DMS79 treated with DMSO at 0.1 percent for 48 hours (cell line): Measurements from ENCODE around the gene AMBP.
"Not testable (repeated sequence)": the region's sequence is repeated elsewhere in the genome, so short reads cannot be mapped to it uniquely, and the experiment has no call there.

ENCODE experiments used
- DNase-seq: peaks from one replicate; lab custom pipeline; 2025; lab: John Stamatoyannopoulos, UW

The AMBP gene

DNA sequence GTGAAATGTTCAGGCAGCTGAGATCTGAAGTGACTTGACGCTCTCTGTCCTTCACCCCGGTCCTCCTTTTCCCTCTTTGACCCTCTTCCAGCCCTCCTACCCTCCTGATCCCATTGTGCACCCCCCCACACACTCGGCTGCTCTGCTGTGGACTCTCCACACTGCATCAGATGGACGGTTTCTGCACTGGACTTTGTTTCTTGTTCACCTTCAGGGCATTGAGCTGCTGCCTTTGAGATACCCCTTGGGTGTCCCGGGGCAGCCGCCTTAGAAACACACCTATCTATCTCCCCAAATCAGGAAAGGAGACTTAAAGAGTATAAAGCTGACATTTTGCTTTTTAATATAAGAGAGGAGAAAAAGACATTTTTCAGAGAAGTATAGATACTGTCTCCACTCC is 27.5 kb downstream of the AMBP start:
- DNase-seq, result no peak

DNA sequence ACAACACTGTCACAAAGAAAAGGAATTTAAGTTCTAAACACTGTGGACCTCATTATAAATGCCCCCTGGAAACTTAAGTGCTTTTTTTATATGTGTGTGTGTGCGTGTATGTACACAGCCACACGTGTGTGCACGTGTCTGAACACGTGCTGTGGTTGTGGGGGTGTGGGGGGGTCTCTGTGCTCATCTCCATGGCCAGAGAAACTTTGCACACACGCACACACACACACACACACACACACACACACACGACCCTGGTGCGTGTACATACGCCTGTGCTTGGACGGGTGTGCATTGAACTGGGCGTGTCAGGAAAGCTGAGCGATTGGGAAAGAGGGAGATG is 27.9 kb downstream of the AMBP start:
- DNase-seq, result no peak

DNA sequence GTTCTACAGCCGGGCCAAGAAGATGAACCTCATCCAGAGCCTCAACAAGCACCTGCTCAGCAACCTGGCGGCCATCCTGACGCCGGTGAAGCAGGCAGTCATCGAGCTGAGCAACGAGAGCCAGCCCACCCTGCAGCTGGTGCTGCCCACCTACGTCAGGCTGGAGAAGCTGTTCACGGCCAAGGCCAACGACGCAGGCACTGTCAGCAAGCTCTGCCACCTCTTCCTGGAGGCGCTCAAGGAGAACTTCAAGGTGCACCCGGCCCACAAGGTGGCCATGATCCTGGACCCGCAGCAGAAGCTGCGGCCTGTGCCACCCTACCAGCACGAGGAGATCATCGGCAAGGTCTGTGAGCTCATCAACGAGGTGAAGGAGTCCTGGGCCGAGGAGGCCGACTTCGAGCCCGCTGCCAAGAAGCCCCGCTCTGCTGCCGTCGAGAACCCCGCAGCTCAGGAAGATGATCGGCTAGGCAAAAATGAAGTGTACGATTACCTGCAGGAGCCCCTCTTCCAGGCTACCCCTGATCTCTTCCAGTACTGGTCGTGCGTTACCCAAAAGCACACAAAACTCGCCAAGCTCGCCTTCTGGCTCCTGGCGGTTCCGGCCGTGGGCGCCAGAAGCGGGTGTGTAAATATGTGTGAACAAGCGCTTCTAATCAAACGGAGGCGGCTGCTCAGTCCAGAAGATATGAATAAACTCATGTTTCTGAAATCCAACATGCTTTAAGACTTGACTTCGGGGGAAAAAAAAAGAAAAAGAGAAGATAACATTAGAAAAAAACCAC is 28.5 kb downstream of the AMBP start:
- DNase-seq, result no peak

DNA sequence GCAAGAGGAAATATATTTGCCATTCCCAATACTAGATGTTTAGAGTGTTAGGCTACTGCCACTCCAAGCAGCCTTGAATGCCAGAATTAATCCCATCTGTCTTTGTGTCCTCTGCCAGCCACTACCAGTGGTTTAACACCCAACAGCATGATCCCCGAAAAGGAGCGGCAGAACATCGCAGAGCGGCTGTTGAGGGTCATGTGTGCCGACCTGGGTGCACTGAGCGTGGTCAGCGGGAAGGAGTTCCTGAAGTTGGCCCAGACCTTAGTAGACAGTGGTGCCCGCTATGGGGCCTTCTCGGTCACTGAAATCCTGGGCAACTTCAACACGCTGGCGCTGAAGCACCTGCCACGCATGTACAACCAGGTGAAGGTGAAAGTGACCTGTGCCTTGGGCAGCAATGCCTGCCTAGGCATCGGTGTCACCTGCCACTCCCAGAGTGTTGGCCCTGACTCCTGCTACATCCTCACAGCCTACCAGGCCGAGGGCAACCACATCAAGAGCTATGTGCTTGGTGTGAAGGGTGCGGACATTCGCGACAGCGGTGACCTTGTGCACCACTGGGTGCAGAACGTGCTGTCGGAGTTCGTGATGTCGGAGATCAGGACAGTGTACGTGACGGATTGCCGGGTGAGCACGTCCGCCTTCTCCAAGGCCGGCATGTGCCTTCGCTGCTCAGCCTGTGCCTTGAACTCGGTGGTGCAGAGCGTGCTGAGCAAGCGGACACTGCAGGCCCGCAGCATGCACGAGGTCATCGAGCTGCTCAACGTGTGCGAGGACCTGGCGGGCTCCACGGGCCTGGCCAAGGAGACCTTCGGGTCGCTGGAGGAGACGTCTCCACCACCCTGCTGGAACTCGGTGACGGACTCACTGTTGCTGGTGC is 29.3 kb downstream of the AMBP start:
- no peak for DNase-seq

DNA sequence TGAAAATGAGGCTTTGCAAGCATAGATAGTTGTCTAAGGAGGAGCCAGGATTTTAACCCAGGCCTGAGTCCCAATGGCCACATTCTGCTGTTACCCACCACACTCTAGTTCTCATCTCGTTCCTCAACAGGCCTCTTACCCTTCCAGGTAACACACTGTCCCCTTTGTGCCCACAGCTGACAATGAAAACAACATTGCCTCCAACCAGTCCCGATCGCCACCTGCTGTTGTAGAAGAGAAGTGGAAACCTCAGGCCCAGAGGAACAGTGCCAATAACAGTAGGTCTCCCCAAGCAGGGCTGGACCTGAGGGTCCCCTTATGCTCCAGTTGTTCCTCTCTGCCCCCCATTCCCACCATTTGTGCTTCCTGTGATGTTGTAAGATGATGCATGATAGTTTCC is 30.4 kb downstream of the AMBP start:
- DNase-seq, result no peak

DNA sequence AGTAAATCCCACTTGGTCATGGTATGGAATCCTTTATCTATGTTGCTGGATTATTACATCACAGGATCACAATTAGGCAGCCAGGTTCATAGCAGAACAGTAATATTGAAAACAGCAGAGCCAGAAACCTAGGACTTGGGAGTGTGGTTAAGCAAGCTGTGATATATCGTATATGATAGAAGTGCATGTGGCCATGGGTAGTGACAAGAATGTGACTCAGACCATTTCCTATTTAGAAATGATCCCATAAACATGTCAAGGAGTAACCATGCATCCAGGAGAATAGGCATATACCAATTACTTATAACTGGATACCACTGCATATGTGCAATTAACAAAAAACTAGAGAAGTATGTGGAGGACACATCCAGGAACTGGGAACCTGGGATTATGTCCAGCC is 31.2 kb downstream of the AMBP start:
- no peak for DNase-seq

DNA sequence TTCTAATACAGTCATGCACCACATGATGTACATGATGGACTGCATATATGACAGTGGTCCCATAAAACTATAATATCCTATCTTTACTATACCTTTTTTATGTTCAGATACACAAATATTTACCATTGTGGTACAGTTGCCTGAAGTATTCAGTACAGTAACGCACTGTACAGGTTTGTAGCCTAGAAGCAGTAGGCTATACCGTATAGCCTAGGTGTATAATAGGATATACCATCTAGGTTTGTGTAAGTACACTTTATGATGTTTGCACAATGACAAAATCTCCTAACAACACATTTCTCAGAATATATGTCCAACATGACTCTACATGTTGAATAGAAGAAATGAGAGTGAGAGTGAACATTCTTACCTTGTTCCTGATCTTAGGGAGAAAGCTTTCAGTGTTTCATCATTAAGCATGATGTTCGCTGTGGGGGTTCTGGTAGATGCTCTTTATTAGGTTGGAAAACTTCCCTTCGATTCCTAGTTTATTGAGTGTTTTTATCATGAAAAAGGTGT is 31.8 kb downstream of the AMBP start:
- DNase-seq, result no peak

DNA sequence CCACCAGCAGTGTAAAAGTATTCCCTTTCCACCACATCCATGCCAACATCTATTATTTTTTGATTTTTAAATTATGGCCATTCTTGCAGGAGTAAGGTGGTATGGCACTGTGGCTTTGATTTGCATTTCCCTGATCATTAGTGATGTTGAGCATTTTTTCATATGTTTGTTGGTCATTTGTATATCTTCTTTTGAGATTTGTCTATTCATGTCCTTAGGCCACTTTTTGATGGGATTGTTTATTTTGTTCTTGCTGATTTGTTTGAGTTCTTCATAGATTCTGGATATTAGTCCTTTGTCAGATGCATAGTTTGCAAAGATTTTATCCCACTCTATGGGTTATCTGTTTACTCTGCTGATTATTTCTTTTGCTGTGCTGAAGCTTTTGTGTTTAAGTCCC is 34.4 kb downstream of the AMBP start:
- not testable (repeated sequence) for DNase-seq

DNA sequence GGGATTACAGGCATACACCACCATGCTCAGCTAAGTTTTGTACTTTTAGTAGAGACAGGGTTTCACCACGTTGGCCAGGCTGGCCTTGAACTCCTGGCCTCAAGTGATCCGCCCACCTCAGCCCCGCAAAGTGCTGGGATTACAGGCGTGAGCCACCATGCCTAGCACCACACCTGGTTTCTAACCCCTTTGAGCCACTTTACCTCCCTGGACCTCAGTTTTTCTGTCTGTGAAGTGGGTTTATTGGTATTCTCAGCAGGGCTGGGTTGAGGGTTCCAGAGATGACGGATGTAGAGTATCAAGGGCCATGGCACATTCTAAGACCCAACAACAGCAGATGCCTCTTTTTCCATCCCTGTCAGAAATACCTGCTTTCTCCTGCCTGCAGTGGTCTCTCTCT is 38.6 kb downstream of the AMBP start:
- DNase-seq, result no peak

DNA sequence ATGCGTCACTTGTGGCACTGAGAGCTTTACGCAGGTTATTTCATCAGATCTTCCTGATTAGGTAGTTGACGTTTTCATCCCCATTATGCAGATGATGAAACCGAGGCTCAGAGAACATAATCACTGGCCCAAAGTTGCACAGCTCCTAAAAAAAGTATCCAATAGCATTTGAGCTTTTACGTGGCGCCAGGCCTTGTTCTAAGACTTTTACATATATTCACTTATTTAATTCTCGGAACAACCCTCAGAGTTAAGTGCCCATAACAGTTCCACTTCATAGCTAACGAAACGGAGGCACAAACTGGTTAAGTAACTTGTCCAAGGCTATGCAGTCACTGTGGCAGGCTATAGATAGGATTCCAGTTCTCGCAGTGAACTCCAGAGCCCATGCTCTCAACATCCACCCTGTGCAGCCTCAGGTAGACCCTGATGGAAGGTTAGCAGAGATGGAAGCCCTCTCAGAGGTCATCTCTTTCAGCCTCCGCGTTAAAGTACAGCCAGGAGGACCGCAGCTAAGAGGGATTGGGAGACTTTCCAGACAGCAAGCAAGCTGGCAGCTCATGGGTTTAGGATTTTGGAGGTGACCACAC is 39.3 kb downstream of the AMBP start:
- peak; percentile 22 for DNase-seq

DNA sequence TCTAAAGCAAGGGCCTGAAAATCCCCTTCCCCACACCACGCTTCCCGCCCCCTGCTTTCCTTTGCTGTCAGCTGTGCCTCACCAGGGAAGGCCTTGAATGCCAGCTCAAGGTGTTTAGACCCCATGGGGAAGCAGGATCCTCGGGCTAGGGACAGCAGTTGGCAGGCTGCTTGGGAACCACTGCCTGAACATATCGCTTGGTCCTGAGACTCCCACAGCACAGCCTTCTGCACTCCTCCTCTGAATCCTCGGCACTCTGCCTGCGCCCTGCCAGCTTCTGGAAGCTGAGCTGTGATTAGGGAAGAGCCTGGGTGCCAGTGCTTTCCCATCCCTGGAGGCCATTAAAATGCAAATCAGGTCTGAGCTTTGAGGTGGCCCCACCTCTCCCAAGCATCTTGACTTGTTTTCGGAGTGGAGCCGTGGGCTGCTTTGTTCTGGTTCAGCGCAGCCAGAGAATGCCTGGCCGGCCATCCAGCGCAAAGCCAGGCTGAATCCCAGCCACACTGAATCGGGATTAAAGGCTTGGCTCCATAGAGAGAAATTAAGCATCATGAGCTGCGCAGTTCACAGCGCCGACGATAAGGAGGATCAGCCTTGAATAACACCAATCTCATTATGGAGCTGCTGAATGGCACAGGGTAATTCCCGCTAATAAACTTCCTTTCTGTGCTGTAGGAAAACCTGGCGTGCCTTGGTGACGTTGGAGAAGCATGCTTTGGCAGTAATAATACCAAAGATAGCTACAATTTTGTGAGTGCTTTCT is 40.0 kb downstream of the AMBP start:
- peak; percentile 75 for DNase-seq

DNA sequence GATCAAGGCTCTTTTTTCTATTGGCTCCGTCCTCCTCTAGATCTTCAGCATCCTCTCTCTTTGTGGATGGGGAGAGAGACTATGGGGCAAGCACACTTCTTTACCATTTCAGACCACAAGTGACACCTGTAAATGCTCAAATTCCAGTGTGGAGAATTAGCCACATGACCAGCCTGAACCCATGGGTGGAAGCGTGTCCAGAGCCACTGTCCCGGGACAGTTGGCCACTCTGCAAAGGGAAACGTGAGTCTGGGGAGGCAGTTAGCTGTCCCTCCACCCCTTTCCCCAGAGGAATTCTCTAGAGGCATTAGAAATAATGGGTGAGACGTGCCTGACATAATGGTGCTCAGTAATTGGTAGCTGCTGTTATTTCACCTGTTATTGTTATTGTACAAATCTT is 40.9 kb downstream of the AMBP start:
- no peak for DNase-seq

DNA sequence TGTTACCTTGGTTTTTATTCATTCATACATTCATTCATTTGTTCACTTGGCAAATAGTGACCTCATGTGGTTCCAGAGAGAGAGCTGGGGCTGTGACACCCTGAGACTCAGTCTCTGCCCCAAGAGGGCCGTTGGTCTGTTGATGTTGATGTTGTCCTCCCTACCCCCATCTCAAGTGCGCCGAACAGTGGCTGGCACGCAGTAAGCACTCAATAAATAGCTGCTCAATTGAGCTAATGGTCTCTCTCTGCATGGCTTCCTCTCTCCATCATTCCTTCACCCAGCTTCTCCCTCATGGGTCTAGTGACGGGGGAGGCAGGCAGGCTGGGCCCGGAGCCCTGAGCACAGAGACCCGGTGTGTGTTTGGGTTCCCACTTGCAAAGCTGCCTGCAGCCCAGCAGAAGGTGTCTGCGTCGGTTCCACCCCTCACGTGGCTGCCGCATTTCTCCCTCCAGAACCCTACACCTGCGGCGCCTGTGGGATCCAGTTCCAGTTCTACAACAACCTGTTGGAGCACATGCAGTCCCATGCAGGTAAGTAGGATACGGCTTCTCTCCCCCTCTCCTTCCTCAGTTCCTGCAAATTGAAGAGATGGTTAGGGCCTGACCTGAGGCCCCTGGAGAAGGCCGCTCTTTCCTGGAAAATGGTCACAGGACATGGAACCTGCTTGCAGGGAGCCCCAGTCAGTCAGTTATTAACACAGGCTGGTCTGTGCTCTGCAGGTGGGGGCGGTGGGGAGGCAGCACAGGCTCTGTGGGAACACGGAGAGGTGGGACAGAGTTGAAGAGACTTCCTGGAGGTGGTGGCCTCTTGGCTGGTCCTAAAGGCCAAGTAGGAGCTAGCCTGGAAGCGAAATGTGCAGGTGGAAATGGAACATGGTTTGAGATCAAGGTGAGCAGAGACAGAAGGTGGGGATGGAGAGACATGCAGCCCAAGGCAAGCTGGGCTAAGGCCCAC is 42.0 kb downstream of the AMBP start:
- no peak for DNase-seq

DNA sequence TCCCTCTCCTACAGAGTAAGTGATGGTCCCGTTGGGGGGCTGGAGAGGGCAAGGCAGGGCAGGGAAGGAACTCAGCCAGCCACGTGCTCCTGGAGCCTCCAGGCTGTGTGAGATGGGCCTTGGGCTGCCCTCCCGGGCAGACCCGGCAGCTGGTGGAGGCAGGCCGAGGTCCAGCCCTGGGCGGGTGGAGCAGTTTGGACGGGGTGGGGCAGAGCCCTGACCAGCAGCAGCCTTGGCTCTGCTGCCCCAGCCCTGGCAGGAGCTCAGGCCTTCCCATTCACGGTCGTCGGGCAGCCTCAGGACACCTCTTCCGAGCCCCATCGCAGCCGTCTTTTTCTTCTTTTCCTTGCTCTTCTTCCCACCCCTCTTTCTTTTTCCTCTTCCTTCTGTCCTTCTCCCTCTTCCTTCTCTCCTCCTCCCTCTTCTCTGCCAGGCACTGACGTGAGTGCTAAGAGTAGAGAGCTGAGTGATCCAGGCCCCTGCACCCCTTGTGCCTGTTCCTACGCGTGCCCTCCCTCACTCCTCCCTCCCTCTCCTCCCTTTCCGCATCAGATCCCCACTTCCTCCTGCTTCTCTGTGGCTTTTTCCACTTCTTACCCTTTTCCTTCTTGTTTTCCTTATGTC is 42.8 kb downstream of the AMBP start:
- no peak for DNase-seq

DNA sequence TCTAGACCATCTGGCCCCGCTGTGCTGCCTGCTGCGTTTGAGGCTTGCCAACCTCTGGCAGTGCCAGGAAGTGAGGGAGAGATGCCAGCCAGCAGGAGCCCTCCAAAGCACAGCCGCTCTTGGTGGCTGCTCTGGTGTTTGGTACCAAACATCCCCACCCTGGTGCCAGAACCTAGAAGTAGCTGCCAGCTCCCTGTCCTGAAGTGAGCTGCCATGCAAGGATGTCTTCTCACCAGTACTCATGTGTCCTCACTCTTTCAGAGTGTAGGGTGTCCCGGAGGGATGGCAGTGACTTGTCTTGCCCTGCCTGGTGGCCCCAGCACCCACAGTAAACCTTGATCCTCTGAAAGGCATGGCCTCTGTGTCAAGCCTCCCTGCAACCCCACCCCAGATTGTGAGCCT is 43.4 kb downstream of the AMBP start:
- DNase-seq, result no peak

DNA sequence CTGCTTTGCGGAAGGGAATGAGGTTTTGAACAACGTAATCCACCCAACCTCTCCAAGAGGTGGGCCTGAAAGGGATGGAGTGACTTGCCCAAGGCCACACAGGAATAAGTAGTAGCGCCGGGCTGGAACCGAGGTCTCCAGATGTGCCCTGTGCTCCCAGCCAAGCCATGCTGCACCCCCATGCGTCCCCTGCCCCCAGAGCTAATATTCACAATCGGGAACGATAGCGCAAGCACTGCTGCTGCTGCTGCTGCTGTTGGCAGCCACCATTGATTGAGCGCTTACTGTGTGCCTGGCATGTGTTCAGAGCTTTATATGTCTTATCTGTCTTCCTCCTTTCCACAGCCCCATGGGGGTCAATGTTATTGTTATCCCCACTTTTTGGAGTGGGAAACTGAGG is 43.9 kb downstream of the AMBP start:
- no peak for DNase-seq

DNA sequence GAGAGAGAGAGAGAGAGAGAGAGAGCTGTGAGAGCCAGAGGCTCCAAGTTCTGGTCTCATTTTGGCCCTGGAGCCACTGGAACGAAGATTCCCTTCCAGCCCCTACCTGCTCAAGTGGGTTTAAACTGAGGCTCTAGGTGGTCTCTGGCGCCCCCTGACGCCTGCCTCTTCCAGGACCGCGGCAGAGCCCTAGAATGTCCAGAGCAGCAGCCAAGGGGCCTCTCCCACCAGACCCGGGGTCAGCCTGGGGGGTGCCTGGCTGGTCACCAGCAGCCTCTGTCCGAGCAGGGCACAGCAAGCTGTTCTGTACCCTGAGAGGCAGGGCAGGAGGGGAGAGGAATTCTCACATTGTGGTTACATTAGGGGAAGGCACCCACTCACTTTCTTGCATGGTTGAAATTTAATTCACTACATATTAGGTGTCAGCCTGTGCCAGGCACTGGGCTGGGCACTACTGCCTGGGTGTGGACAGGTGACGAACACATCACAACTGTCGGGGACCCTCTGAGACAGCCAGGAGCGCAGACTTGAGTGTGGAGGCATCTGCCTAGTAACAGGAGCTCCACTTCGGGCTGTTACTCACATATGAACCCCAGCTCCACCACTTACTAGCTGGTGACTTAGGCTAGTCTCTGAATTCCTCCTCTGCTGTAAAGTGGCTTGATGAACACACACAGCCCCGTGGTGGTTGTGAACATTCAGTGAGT is 44.5 kb downstream of the AMBP start:
- no peak for DNase-seq

DNA sequence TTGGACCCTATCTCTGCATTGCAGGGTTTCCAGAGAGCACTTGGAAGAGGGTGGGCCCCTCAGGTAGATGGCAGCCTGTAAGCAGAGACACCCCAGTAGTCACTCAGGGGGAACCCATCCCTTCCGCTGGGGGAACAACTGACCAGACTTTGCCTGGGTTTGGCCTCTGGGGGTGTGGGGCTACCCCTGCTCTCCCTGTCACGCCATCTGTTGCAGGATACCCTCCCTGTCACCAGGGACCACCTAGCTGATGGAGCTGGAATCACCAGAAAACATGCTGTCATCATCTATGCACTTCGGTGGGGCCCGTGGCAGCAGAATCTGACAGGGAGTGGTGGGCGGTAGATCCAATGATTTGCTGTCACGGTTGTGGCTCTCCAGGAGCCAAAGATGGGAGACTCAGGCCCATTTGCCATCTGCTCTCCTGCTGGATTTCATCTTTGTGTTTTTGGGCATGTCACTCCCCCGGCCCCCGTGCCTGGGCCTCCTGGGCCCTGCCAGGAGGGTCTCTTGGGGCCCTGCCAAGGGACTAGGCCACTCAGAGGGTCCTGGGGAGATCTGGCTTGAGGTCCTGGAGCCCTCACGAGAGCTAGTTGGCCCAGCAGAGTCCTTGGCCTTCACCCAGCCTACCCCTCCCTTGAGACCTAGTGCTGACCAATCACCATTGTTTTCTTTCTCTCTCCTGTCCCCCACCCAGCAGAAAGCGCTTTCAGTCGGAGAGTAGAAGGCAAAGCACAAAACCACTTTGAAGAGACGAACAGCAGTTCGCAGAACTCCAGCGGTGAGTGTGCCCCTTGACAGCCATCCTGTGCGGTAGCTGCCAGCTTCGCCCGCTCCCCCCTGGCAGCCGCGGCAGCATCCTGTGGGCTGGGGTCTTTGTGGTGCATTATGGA is 45.9 kb downstream of the AMBP start:
- DNase-seq, result no peak
